OCI-LY3 (cell line): Measurements from ENCODE around the gene GPR39.

Experiments
- EZH2phosphoT487 ChIP-seq: fragments of 200-600 bp; shearing (Covaris generic); IDR thresholded peaks from 2 replicates; pipeline ENCODE4 v1.6.1; 2018; ENCODE audit warnings: antibody characterized with exemption, mixed run types, low read depth
- TF ChIP-seq, protein P1 (sequence below): fragments of 200-600, 300-600 bp; sonication (generic); IDR thresholded peaks from 2 replicates; pipeline ENCODE4 v1.5.1; 2014; ENCODE audit warnings: antibody characterized with exemption, low read length, low read depth

DNA sequence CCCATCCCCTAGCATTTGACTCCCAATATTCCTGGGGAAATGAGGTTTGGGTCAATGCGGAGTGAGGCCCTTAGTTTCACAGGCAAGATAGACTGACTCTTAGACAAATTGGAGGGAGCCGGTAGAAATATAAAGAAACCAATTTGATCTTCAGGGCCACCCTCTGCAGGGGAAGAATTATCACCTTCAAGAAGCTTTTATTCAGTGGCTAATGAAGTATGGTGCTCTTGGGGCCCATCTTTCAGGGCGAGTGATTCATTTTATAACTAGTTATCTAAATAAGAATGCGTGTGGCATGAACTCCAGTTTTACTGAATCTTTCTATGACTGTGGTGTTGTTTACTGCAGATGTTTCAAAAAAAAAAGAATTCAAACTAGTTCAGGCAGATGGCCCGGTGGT, 165.0 kb downstream of the GPR39 start:
- TF ChIP-seq EZH2phosphoT487 = no peak
- TF ChIP-seq, protein P1, sequence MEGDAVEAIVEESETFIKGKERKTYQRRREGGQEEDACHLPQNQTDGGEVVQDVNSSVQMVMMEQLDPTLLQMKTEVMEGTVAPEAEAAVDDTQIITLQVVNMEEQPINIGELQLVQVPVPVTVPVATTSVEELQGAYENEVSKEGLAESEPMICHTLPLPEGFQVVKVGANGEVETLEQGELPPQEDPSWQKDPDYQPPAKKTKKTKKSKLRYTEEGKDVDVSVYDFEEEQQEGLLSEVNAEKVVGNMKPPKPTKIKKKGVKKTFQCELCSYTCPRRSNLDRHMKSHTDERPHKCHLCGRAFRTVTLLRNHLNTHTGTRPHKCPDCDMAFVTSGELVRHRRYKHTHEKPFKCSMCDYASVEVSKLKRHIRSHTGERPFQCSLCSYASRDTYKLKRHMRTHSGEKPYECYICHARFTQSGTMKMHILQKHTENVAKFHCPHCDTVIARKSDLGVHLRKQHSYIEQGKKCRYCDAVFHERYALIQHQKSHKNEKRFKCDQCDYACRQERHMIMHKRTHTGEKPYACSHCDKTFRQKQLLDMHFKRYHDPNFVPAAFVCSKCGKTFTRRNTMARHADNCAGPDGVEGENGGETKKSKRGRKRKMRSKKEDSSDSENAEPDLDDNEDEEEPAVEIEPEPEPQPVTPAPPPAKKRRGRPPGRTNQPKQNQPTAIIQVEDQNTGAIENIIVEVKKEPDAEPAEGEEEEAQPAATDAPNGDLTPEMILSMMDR = no peak
